GM12864 (cell line): Measurements from ENCODE around the gene ADGRL4.
A peak's percentile ranks its signal among the peaks of the same experiment; 100 is the strongest.

ENCODE experiments used
- DNase-seq: peaks from one replicate; pipeline ENCODE4 v3.0.0-alpha.2; 2011; ENCODE audit warnings: low read depth
- H3K4me3 ChIP-seq: 2 replicates; pipeline ENCODE4 v1.5.1; 2011; ENCODE audit warnings: mild to moderate bottlenecking, low read depth, low read length, control low read depth
- CTCF ChIP-seq: IDR thresholded peaks from 2 replicates; pipeline ENCODE4 v1.5.1; 2011; ENCODE audit warnings: low read depth, mild to moderate bottlenecking, moderate library complexity, low read length, control low read depth, inconsistent platforms; ENCODE audit errors: missing control alignments

Gene ADGRL4

GRCh38 chr1:79041666-79042065 is 35.1 kb upstream of the ADGRL4 start:
- TF ChIP-seq CTCF: no peak
- no peak for DNase-seq
- H3K4me3 ChIP-seq: no peak overlapping the region

- peak overlapping the region; percentile 32; the same call in 1 of the 2 replicates for H3K4me3 ChIP-seq
- peak; percentile 38 for DNase-seq
Observed at GRCh38 chr1:79040424-79041082, 34.0 kb upstream of the ADGRL4 start.

GRCh38 chr1:79037085-79037484 is 30.6 kb upstream of the ADGRL4 start:
- H3K4me3 ChIP-seq: no peak overlapping the region
- no peak for TF ChIP-seq CTCF
- no peak for DNase-seq

More at GRCh38 chr1:79040424-79041082, 34.0 kb upstream of the ADGRL4 start:
- no peak for TF ChIP-seq CTCF

- no peak overlapping the region for H3K4me3 ChIP-seq
- no peak for DNase-seq
- TF ChIP-seq CTCF: no peak
Observed at GRCh38 chr1:79012500-79012899, 6.0 kb upstream of the ADGRL4 start.

GRCh38 chr1:79010589-79010988 is 4.1 kb upstream of the ADGRL4 start:
- no peak for DNase-seq
- TF ChIP-seq CTCF: no peak
- H3K4me3 ChIP-seq: no peak overlapping the region

GRCh38 chr1:79005945-79006344 is 585 bp downstream of the ADGRL4 start:
- no peak for TF ChIP-seq CTCF
- H3K4me3 ChIP-seq: no peak overlapping the region
- DNase-seq: no peak

GRCh38 chr1:79004916-79005315 is 1.6 kb downstream of the ADGRL4 start:
- H3K4me3 ChIP-seq: no peak overlapping the region
- no peak for DNase-seq
- TF ChIP-seq CTCF: no peak
